Vagina (tissue), 2 donors: ENCODE measurements around the gene REXO5. TPM values are rescaled to one million over a fixed set of nuclear protein-coding genes. Genes with fewer than 3 reads are reported as not detected.

Experiments used
- DNase-seq, 2 donors: peaks; one replicate each; pipeline ENCODE4 v3.0.0-alpha.2; 2017; ENCODE audit errors: extremely low spot score in 2 of 2
- H3K27ac ChIP-seq: fragments of 200-600 bp; sonication (generic); one replicate; pipeline ENCODE4 v1.5.1; 2019
- H3K27me3 ChIP-seq: fragments of 200-600 bp; sonication (generic); one replicate; pipeline ENCODE4 v1.5.1; 2019
- H3K36me3 ChIP-seq, 2 donors: fragments of 200-600 bp; sonication (generic); one replicate each; pipeline ENCODE4 v1.5.1; 2017 to 2019
- H3K4me1 ChIP-seq: fragments of 200-600 bp; sonication (generic); one replicate; pipeline ENCODE4 v1.5.1; 2019
- H3K4me3 ChIP-seq, 2 donors: fragments of 200-600 bp; sonication (generic); 1 replicate in 1 of 2; 2 replicates in 1 of 2; pipeline ENCODE4 v1.5.1; 2016 to 2019
- H3K9me3 ChIP-seq: fragments of 200-600 bp; sonication (generic); one replicate; pipeline ENCODE4 v1.5.1; 2019
- CTCF ChIP-seq, 3 experiments: fragments of 450-650 bp in 2 of 3; fragments of 200-600 bp in 1 of 3; sonication (generic) in 1 of 3; IDR thresholded peaks; one replicate each; pipeline ENCODE4 v1.5.1; 2017 to 2019; ENCODE audit warnings: antibody characterized with exemption in 3 of 3, mild to moderate bottlenecking in 2 of 3, moderate library complexity in 2 of 3
- POLR2A ChIP-seq, 2 donors: fragments of 450-650 bp; IDR thresholded peaks; one replicate each; pipeline ENCODE4 v1.6.1; 2017; ENCODE audit warnings: antibody characterized with exemption in 2 of 2, mild to moderate bottlenecking in 2 of 2, moderate library complexity in 2 of 2
- POLR2AphosphoS5 ChIP-seq, 2 donors: sonication (generic); formaldehyde crosslinking; IDR thresholded peaks; one replicate each; pipeline ENCODE4 v1.9.0; 2017; ENCODE audit warnings: antibody characterized with exemption in 2 of 2, mild to moderate bottlenecking in 2 of 2, low read depth in 1 of 2; ENCODE audit not compliant: insufficient read depth in 1 of 2
- intact Hi-C: fragments of 100-400 bp; cut with DNase I; formaldehyde crosslinking; loops from one replicate; pipeline ENCODE4 v1.15.1; 2023
- total RNA-seq: library from RNA; depleted of rRNA; stranded (reverse); fragments of >200 nt; gene quantifications from one replicate; pipeline ENCODE4 v1.2.3, GENCODE V29; 2016

REXO5 gene
- total RNA-seq, 1 donor from 2014 or later: 3.7 TPM

- Histone ChIP-seq H3K9me3 (no peaks in the 10 kb centered on the region), H3K4me3 (no peak overlapping the region)
- intact Hi-C loops: loop anchor here (5.0 kb wide), 1 partner anchor 236 kb away; no protein-coding TSS in a partner anchor
These were observed 39.7 kb downstream of the REXO5 start for GRCh38 chr16:20846030-20846429.

GRCh38 chr16:20846551-20846950 lies 40.2 kb downstream of the REXO5 start:
- intact Hi-C loops: loop anchor here (5.0 kb wide), 1 partner anchor 236 kb away; no protein-coding TSS in a partner anchor
- no peaks in the 10 kb centered on the region for H3K27me3 ChIP-seq
- no peaks in the 10 kb centered on the region for H3K9me3 ChIP-seq
- H3K27ac ChIP-seq: peak overlapping the region; percentile 10
- no peak for DNase-seq
- H3K4me3 ChIP-seq: no peak overlapping the region
- no peak for TF ChIP-seq POLR2A (IDR thresholded peaks at IDR 0.05)
- TF ChIP-seq POLR2AphosphoS5 (IDR thresholded peaks at IDR 0.05; ENCODE audit: insufficient read depth in 1 of 2, low read depth in 1 of 2): no peak
- no peak for TF ChIP-seq CTCF (IDR thresholded peaks at IDR 0.05)
- peaks cover 17% of the 10 kb centered on the region for H3K4me1 ChIP-seq
- no peaks in the 10 kb centered on the region for H3K36me3 ChIP-seq

More at GRCh38 chr16:20846030-20846429, 39.7 kb downstream of the REXO5 start:
- DNase-seq: no peak
- TF ChIP-seq CTCF (IDR thresholded peaks at IDR 0.05): no peak
- TF ChIP-seq POLR2A (IDR thresholded peaks at IDR 0.05): no peak
- TF ChIP-seq POLR2AphosphoS5 (IDR thresholded peaks at IDR 0.05; ENCODE audit: insufficient read depth in 1 of 2, low read depth in 1 of 2): no peak
- Histone ChIP-seq H3K4me1 (peaks cover 12% of the 10 kb centered on the region), H3K36me3 (no peaks in the 10 kb centered on the region), H3K27ac (peak overlapping the region; percentile 10), H3K27me3 (no peaks in the 10 kb centered on the region)

GRCh38 chr16:20847550-20847949 lies 41.2 kb downstream of the REXO5 start:
- no peak for DNase-seq
- no peak overlapping the region for H3K4me3 ChIP-seq
- H3K27me3 ChIP-seq: no peaks in the 10 kb centered on the region
- H3K27ac ChIP-seq: no peak overlapping the region
- intact Hi-C loops: loop anchor here (5.0 kb wide), 1 partner anchor 235 kb away; no protein-coding TSS in a partner anchor
- TF ChIP-seq POLR2A (IDR thresholded peaks at IDR 0.05) (no peak), POLR2AphosphoS5 (IDR thresholded peaks at IDR 0.05; ENCODE audit: insufficient read depth in 1 of 2, low read depth in 1 of 2) (no peak)
- H3K36me3 ChIP-seq: no peaks in the 10 kb centered on the region
- peaks cover 27% of the 10 kb centered on the region for H3K4me1 ChIP-seq
- H3K9me3 ChIP-seq: no peaks in the 10 kb centered on the region

GRCh38 chr16:20849589-20850390 lies 43.5 kb downstream of the REXO5 start:
- TF ChIP-seq CTCF (IDR thresholded peaks at IDR 0.05) (peak; percentile 87 to 98 (median 91)), POLR2AphosphoS5 (IDR thresholded peaks at IDR 0.05; ENCODE audit: insufficient read depth in 1 of 2, low read depth in 1 of 2) (peak in 1 of 2 donors; percentile 20), POLR2A (IDR thresholded peaks at IDR 0.05) (no peak)
- no peaks in the 10 kb centered on the region for H3K36me3 ChIP-seq
- intact Hi-C loops: loop anchor here (5.0 kb wide), 1 partner anchor 233 kb away; no protein-coding TSS in a partner anchor
- no peaks in the 10 kb centered on the region for H3K27me3 ChIP-seq
- H3K27ac ChIP-seq: peak overlapping the region; percentile 82
- H3K4me3 ChIP-seq: no peak overlapping the region
- H3K4me1 ChIP-seq: peaks cover 40% of the 10 kb centered on the region
- no peak for DNase-seq
- H3K9me3 ChIP-seq: no peaks in the 10 kb centered on the region

- intact Hi-C loops: no loop called here
- TF ChIP-seq POLR2AphosphoS5 (IDR thresholded peaks at IDR 0.05; ENCODE audit: insufficient read depth in 1 of 2, low read depth in 1 of 2) (no peak), CTCF (IDR thresholded peaks at IDR 0.05) (no peak), POLR2A (IDR thresholded peaks at IDR 0.05) (no peak)
- Histone ChIP-seq H3K9me3 (no peaks in the 10 kb centered on the region), H3K27me3 (no peaks in the 10 kb centered on the region), H3K27ac (peak overlapping the region; percentile 82), H3K4me3 (no peak overlapping the region), H3K36me3 (no peaks in the 10 kb centered on the region), H3K4me1 (peaks cover 40% of the 10 kb centered on the region)
- no peak for DNase-seq
These were observed 44.7 kb downstream of the REXO5 start for GRCh38 chr16:20850981-20851380.
